PC-9 (cell line): ENCODE results near the gene PAN3. TPM values are rescaled to one million over a fixed set of nuclear protein-coding genes. Genes with fewer than 3 reads are reported as not detected.

Experiments used
- BruUV-seq: library from RNA; stranded (reverse); fragments of 400-500 nt; replicated peaks from 2 replicates; lab custom pipeline; 2021; lab: Mats Ljungman, UMichigan
- CTCF ChIA-PET: fragments of 300-600 bp; sonication (Branson Sonifier 250); formaldehyde crosslinking; loops from one replicate; lab custom pipeline; 2022; ENCODE audit warnings: antibody characterized with exemption; lab: Charles Lee
- POLR2A ChIA-PET: fragments of 300-600 bp; sonication (Branson Sonifier 250); formaldehyde crosslinking; loops from one replicate; lab custom pipeline; 2022; ENCODE audit warnings: antibody characterized with exemption; ENCODE audit not compliant: unreplicated experiment; lab: Charles Lee
- DNase-seq, 2 experiments: peaks; one replicate each; pipeline versions ENCODE4 v3.0.0 to v3.0.0-alpha.2; 2015 to 2022; ENCODE audit warnings: mixed read lengths in 1 of 2
- H2AFZ ChIP-seq: fragments of 200-600 bp; sonication (generic); 2 replicates; pipeline ENCODE4 v1.8.1; 2017; ENCODE audit warnings: antibody characterized with exemption
- H3F3A ChIP-seq: fragments of 200-600 bp; sonication (generic); 2 replicates; pipeline ENCODE4 v1.8.1; 2017; ENCODE audit warnings: antibody characterized with exemption, mild to moderate bottlenecking, low read depth; ENCODE audit not compliant: insufficient read depth
- H3K27ac ChIP-seq: fragments of 200-600 bp; sonication (generic); 2 replicates; pipeline ENCODE4 v1.6.1; 2016; ENCODE audit warnings: mixed run types
- H3K27me3 ChIP-seq: fragments of 200-600 bp; sonication (generic); 2 replicates; pipeline ENCODE4 v1.6.1; 2016; ENCODE audit warnings: low read depth, mixed run types; ENCODE audit not compliant: insufficient read depth
- H3K36me3 ChIP-seq: fragments of 200-600 bp; sonication (generic); 2 replicates; pipeline ENCODE4 v1.6.1; 2016; ENCODE audit warnings: low read depth, mixed run types
- H3K4me1 ChIP-seq: fragments of 200-600 bp; sonication (generic); replicated peaks from 2 replicates; pipeline ENCODE4 v1.6.1; 2016; ENCODE audit warnings: mixed run types; ENCODE audit not compliant: insufficient read depth
- H3K4me2 ChIP-seq: fragments of 200-600 bp; sonication (generic); 2 replicates; pipeline ENCODE4 v1.6.1; 2017; ENCODE audit warnings: mixed run types
- H3K4me3 ChIP-seq: fragments of 200-600 bp; sonication (generic); 2 replicates; pipeline ENCODE4 v1.6.1; 2016; ENCODE audit warnings: mixed run types
- H3K79me2 ChIP-seq: fragments of 200-600 bp; sonication (generic); 2 replicates; pipeline ENCODE4 v1.6.1; 2017; ENCODE audit warnings: low read depth, mixed run types
- H3K9me2 ChIP-seq: fragments of 200-600 bp; sonication (generic); 2 replicates; pipeline ENCODE4 v1.8.1; 2017; ENCODE audit warnings: mild to moderate bottlenecking; ENCODE audit not compliant: insufficient read depth
- H3K9me3 ChIP-seq: fragments of 200-600 bp; sonication (generic); 2 replicates; pipeline ENCODE4 v1.8.1; 2016; ENCODE audit warnings: low read depth; ENCODE audit not compliant: insufficient read depth
- H4K20me1 ChIP-seq: fragments of 200-600 bp; sonication (generic); 2 replicates; pipeline ENCODE4 v1.8.1; 2017; ENCODE audit not compliant: insufficient read depth
- CTCF ChIP-seq: fragments of 200-600 bp; sonication (generic); conservative IDR thresholded peaks from 2 replicates; pipeline ENCODE4 v1.6.1; 2017; ENCODE audit warnings: mixed run types, antibody characterized with exemption, mild to moderate bottlenecking, moderate library complexity
- EZH2 ChIP-seq: fragments of 200-600 bp; sonication (generic); IDR thresholded peaks from 2 replicates; pipeline ENCODE4 v1.8.0; 2017; ENCODE audit warnings: antibody characterized with exemption, low read depth
- intact Hi-C: fragments of 100-400 bp; cut with micrococcal nuclease; formaldehyde crosslinking; loops from one replicate; pipeline ENCODE4 v1.10.0; 2022; ENCODE audit not compliant: unreplicated experiment
- total RNA-seq: library from RNA; stranded (reverse); gene quantifications from 2 replicates; pipeline ENCODE4 v1.2.3, GENCODE V29; 2021

PAN3 gene
- total RNA-seq, 1 experiment from 2014 or later = 34.6 TPM

GRCh38 chr13:28110414-28110813 lies 27.9 kb upstream of the PAN3 start:
- no peaks in the 10 kb centered on the region for H3K9me2 ChIP-seq
- no peak overlapping the region for H3K27ac ChIP-seq
- no peak overlapping the region for H3K4me3 ChIP-seq
- ChIA-PET CTCF (no interaction called here), POLR2A (no interaction called here)
- H3K4me1 ChIP-seq = no peaks in the 10 kb centered on the region
- H4K20me1 ChIP-seq = no peaks in the 10 kb centered on the region
- intact Hi-C loops = no loop called here
- H2AFZ ChIP-seq = no peak overlapping the region
- no peaks in the 10 kb centered on the region for H3K9me3 ChIP-seq
- H3K27me3 ChIP-seq = peaks cover 32% of the 10 kb centered on the region
- DNase-seq = no peak
- H3K36me3 ChIP-seq = no peaks in the 10 kb centered on the region
- no peak for TF ChIP-seq CTCF
- TF ChIP-seq EZH2 = no peak
- H3K79me2 ChIP-seq = no peaks in the 10 kb centered on the region
- no peak overlapping the region for H3K4me2 ChIP-seq
- H3F3A ChIP-seq = no peaks in the 10 kb centered on the region
- no TSS peak for BruUV-seq

DNA sequence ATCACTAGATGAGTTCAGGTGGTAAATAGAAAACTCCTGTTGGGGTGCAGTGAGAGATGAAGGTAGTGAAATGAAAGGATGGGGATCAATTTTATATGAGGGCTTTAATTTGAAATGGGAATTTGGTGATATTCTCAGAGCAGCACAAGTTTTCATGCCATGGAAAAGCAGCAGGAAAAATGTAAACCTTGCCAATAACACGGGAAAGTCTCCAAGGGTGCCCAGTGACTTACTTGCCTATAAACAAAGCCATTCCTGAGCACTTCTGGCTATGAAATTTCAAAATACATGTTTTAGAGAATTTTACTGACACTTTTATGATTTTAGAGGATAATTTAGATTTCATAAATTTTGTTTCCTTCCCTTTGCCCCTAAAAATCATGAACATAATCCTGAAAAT lies 21.6 kb upstream of the PAN3 start:
- Histone ChIP-seq H4K20me1 (no peaks in the 10 kb centered on the region), H3K4me2 (no peak overlapping the region), H3K4me3 (no peak overlapping the region), H3K9me3 (no peaks in the 10 kb centered on the region), H3K27ac (no peak overlapping the region), H3K27me3 (0 out of 2 replicates have a peak, but pooled peaks cover 5% of the 10 kb centered on the region), H3K4me1 (no peaks in the 10 kb centered on the region), H2AFZ (no peak overlapping the region), H3F3A (no peaks in the 10 kb centered on the region), H3K79me2 (no peaks in the 10 kb centered on the region), H3K9me2 (no peaks in the 10 kb centered on the region), H3K36me3 (no peaks in the 10 kb centered on the region)
- POLR2A ChIA-PET = no interaction called here
- CTCF ChIA-PET = no interaction called here
- intact Hi-C loops = no loop called here
- TF ChIP-seq CTCF = no peak
- TF ChIP-seq EZH2 = no peak
- no peak for DNase-seq
- BruUV-seq = no TSS peak

GRCh38 chr13:28117689-28118377 lies 20.5 kb upstream of the PAN3 start:
- no peaks in the 10 kb centered on the region for H3K79me2 ChIP-seq

More at GRCh38 chr13:28117689-28118377, 20.5 kb upstream of the PAN3 start:
- Histone ChIP-seq H3K27me3 (0 out of 2 replicates have a peak, but pooled peaks cover 5% of the 10 kb centered on the region), H3K9me3 (no peaks in the 10 kb centered on the region), H3K9me2 (no peaks in the 10 kb centered on the region), H3K4me2 (no peak overlapping the region), H3K4me1 (no peaks in the 10 kb centered on the region), H3F3A (no peaks in the 10 kb centered on the region), H3K4me3 (no peak overlapping the region), H3K27ac (no peak overlapping the region), H4K20me1 (no peaks in the 10 kb centered on the region), H2AFZ (no peak overlapping the region), H3K36me3 (no peaks in the 10 kb centered on the region)
- no peak for DNase-seq
- intact Hi-C loops = no loop called here
- BruUV-seq = no TSS peak
- ChIA-PET CTCF (no interaction called here), POLR2A (no interaction called here)
- TF ChIP-seq CTCF = no peak
- TF ChIP-seq EZH2 = no peak
